A204.1 (cell line): ENCODE measurements around the gene SYT11.
"Not testable (repeated sequence)": the region's sequence is repeated elsewhere in the genome, so short reads cannot be mapped to it uniquely, and the experiment has no call there.

ENCODE experiments used
- FAIRE-seq: peaks from 2 replicates; lab custom pipeline; 2012; peaks lifted over from hg19 to GRCh38; lab: Jason Lieb, UNC

SYT11 gene

GRCh38 chr1:155859234-155859829 lies at the start of gene SYT11:
Gene SYT11, plus strand, starts transcription at chr1:155859567. Its CDS starts 195 bp downstream, at chr1:155859762.
- peak; percentile 98 for FAIRE-seq

GRCh38 chr1:155812878-155813277 lies 46.5 kb upstream of the SYT11 start:
- no peak for FAIRE-seq

GRCh38 chr1:155813672-155814071 lies 45.7 kb upstream of the SYT11 start:
- FAIRE-seq: no peak

GRCh38 chr1:155816351-155816750 lies 43.0 kb upstream of the SYT11 start:
- FAIRE-seq: no peak

- no peak for FAIRE-seq
Measured at GRCh38 chr1:155827450-155827849, 31.9 kb upstream of the SYT11 start.

- FAIRE-seq: no peak
Measured at GRCh38 chr1:155831279-155831976, 27.9 kb upstream of the SYT11 start.

- FAIRE-seq: no peak
Measured at GRCh38 chr1:155833665-155834295, 25.6 kb upstream of the SYT11 start.

- FAIRE-seq: no peak
Measured at GRCh38 chr1:155834296-155834926, 25.0 kb upstream of the SYT11 start.

- not testable (repeated sequence) for FAIRE-seq
Measured at GRCh38 chr1:155834927-155835399, 24.4 kb upstream of the SYT11 start.

GRCh38 chr1:155835548-155835947 lies 23.8 kb upstream of the SYT11 start:
- no peak for FAIRE-seq

- FAIRE-seq: no peak
Measured at GRCh38 chr1:155840386-155840785, 19.0 kb upstream of the SYT11 start.

GRCh38 chr1:155844860-155845421 lies 14.4 kb upstream of the SYT11 start:
- no peak for FAIRE-seq

- FAIRE-seq: no peak
Measured at GRCh38 chr1:155847823-155848529, 11.4 kb upstream of the SYT11 start.

GRCh38 chr1:155850345-155850744 lies 9.0 kb upstream of the SYT11 start:
- FAIRE-seq: no peak

GRCh38 chr1:155856257-155856974 lies 3.0 kb upstream of the SYT11 start:
- FAIRE-seq: no peak

GRCh38 chr1:155856975-155857930 lies 2.1 kb upstream of the SYT11 start, which contains the start of gene GON4L:
Gene GON4L, minus strand, starts transcription at chr1:155857214. Its CDS starts 3,434 bp downstream, at chr1:155853780.
- FAIRE-seq: peak; percentile 92

GRCh38 chr1:155858800-155859233 lies 550 bp upstream of the SYT11 start:
- FAIRE-seq: no peak

GRCh38 chr1:155859881-155860871 lies 809 bp downstream of the SYT11 start:
- FAIRE-seq: no peak
